ENCODE data around the gene DRC7.

- TF ChIP-seq SIN3A (IDR thresholded peaks at IDR 0.05; ENCODE audit: low read depth, low read length) (no peak), CTCF (IDR thresholded peaks at IDR 0.05 in 2 of 3, conservative IDR thresholded peaks at IDR 0.05 in 1 of 3; ENCODE audit: control insufficient read depth in 2 of 3, extremely low read depth in 1 of 3, insufficient read depth in 1 of 3, low read depth in 3 of 3, low read length in 3 of 3) (no peak), HDAC6 (IDR thresholded peaks at IDR 0.05; ENCODE audit: unreplicated experiment) (no peak), POLR2A (IDR thresholded peaks at IDR 0.05; ENCODE audit: low read depth, low read length) (no peak), EZH2 (IDR thresholded peaks at IDR 0.05; ENCODE audit: borderline replicate concordance, control insufficient read depth, low read depth, low read length) (no peak), USF2 (IDR thresholded peaks at IDR 0.05; ENCODE audit: borderline replicate concordance, low read depth, low read length) (no peak), ELK1 (IDR thresholded peaks at IDR 0.05; ENCODE audit: low read depth, low read length) (no peak), ZBTB40 (IDR thresholded peaks at IDR 0.05; ENCODE audit: borderline replicate concordance) (no peak), ZSCAN29 (IDR thresholded peaks at IDR 0.05) (no peak), YY1 (IDR thresholded peaks at IDR 0.05; ENCODE audit: low read depth, low read length) (no peak), MTA2 (IDR thresholded peaks at IDR 0.05; ENCODE audit: low read depth) (no peak)
Observed at GRCh38 chr16:57743886-57744641, 49.5 kb downstream of the DRC7 start.
